Endothelial cell of umbilical vein (primary cell): ENCODE measurements around the gene PPBP. TPM values are rescaled to one million over a fixed set of nuclear protein-coding genes. Genes with fewer than 3 reads are reported as not detected.

Source experiments
- BruUV-seq: library from RNA; stranded (reverse); fragments of 400-500 nt; replicated peaks from 2 replicates; lab custom pipeline; 2021; lab: Mats Ljungman, UMichigan
- CTCF ChIA-PET: fragments of 300-600, 350-600 bp; sonication (Branson Sonifier 250); formaldehyde crosslinking; loops from one replicate; lab custom pipeline; 2021; ENCODE audit warnings: antibody characterized with exemption, inconsistent platforms; lab: Charles Lee
- POLR2A ChIA-PET: fragments of 300-600, 350-600 bp; sonication (Branson Sonifier 250); formaldehyde crosslinking; loops from one replicate; lab custom pipeline; 2021; ENCODE audit warnings: antibody characterized with exemption, inconsistent platforms; lab: Charles Lee
- DNase-seq: peaks from one replicate; pipeline ENCODE4 v3.0.0-alpha.2; 2011; ENCODE audit warnings: low read depth, low spot score
- FAIRE-seq: peaks from 2 replicates; lab custom pipeline; 2011; peaks lifted over from hg19 to GRCh38; lab: Jason Lieb, UNC
- H2AFZ ChIP-seq: 2 replicates; pipeline ENCODE4 v1.6.0; 2012; ENCODE audit warnings: low read depth, low read length, control low read depth, inconsistent platforms
- H3K27ac ChIP-seq: 2 replicates; pipeline ENCODE4 v1.5.1; 2011; ENCODE audit warnings: low read depth, mild to moderate bottlenecking, control low read depth, low read length, moderate library complexity; ENCODE audit not compliant: insufficient read depth
- H3K27me3 ChIP-seq, 2 experiments: 2 replicates each; pipeline versions ENCODE4 v1.6.0 to v1.6.1; 2011; ENCODE audit warnings: low read length in 2 of 2, mixed read lengths in 1 of 2; ENCODE audit not compliant: control insufficient read depth in 2 of 2, insufficient read depth in 2 of 2
- H3K36me3 ChIP-seq, 2 experiments: 2 replicates in 1 of 2; 3 replicates in 1 of 2; pipeline ENCODE4 v1.5.1; 2011; ENCODE audit warnings: low read length in 2 of 2, mild to moderate bottlenecking in 1 of 2, moderate library complexity in 1 of 2; ENCODE audit not compliant: control insufficient read depth in 2 of 2, insufficient read depth in 2 of 2; ENCODE audit errors: extremely low read depth in 1 of 2
- H3K4me1 ChIP-seq: 3 replicates; pipeline ENCODE4 v1.5.1; 2011; ENCODE audit warnings: mild to moderate bottlenecking, low read length; ENCODE audit not compliant: control insufficient read depth, insufficient read depth; ENCODE audit errors: extremely low read depth
- H3K4me2 ChIP-seq: 2 replicates; pipeline ENCODE4 v1.6.1; 2011; ENCODE audit warnings: low read length, control low read depth, mixed read lengths; ENCODE audit not compliant: insufficient read depth
- H3K4me3 ChIP-seq, 3 experiments: fragments of 200-600 bp in 1 of 3; sonication (generic), shearing (Covaris generic) in 1 of 3; replicated peaks in 1 of 3; 2 replicates each; pipeline ENCODE4 v1.5.1; 2011 to 2016; ENCODE audit warnings: control low read depth in 3 of 3, low read length in 3 of 3, mild to moderate bottlenecking in 2 of 3, inconsistent platforms in 1 of 3, low read depth in 1 of 3, moderate library complexity in 1 of 3; ENCODE audit not compliant: insufficient read depth in 1 of 3
- H3K79me2 ChIP-seq: 2 replicates; pipeline ENCODE4 v1.6.0; 2012; ENCODE audit warnings: low read length, inconsistent platforms; ENCODE audit not compliant: control insufficient read depth, insufficient read depth
- H3K9ac ChIP-seq: replicated peaks from 2 replicates; pipeline ENCODE3; 2011; ENCODE audit warnings: low read length, control low read depth; ENCODE audit not compliant: insufficient read depth; ENCODE audit errors: extremely low read depth
- H3K9me1 ChIP-seq: replicated peaks from 3 replicates; pipeline ENCODE4 v1.6.0; 2011; ENCODE audit warnings: mild to moderate bottlenecking, low read length; ENCODE audit not compliant: control insufficient read depth, insufficient read depth; ENCODE audit errors: extremely low read depth
- H3K9me3 ChIP-seq: replicated peaks from 2 replicates; pipeline ENCODE4 v1.5.1; 2012; ENCODE audit warnings: low read length, inconsistent platforms; ENCODE audit not compliant: control insufficient read depth, insufficient read depth
- H4K20me1 ChIP-seq: replicated peaks from 2 replicates; pipeline ENCODE3; 2011; ENCODE audit warnings: mild to moderate bottlenecking, low read length; ENCODE audit not compliant: control insufficient read depth, insufficient read depth; ENCODE audit errors: extremely low read depth
- CTCF ChIP-seq, 2 donors: IDR thresholded peaks; 1 replicate in 1 of 2; 2 replicates in 1 of 2; pipeline ENCODE4 v1.5.1; 2011; ENCODE audit warnings: low read length in 2 of 2, mild to moderate bottlenecking in 2 of 2, moderate library complexity in 2 of 2, control low read depth in 1 of 2, inconsistent platforms in 1 of 2, low read depth in 1 of 2; ENCODE audit not compliant: insufficient read depth in 1 of 2; ENCODE audit errors: extremely low read depth in 1 of 2
- EZH2 ChIP-seq: IDR thresholded peaks from 2 replicates; pipeline ENCODE4 v1.6.1; 2012; ENCODE audit warnings: borderline replicate concordance, low read depth, mild to moderate bottlenecking, moderate library complexity, low read length, inconsistent platforms; ENCODE audit not compliant: severe bottlenecking
- FOS ChIP-seq: IDR thresholded peaks from 2 replicates; pipeline ENCODE4 v1.6.1; 2011; ENCODE audit warnings: mild to moderate bottlenecking, low read length, moderate library complexity, borderline replicate concordance; ENCODE audit not compliant: insufficient read depth
- GATA2 ChIP-seq: IDR thresholded peaks from 2 replicates; pipeline ENCODE4 v1.7.0; 2011; ENCODE audit warnings: low read depth, mild to moderate bottlenecking, moderate library complexity, mixed read lengths, low read length; ENCODE audit not compliant: insufficient read length, insufficient read depth
- JUN ChIP-seq: IDR thresholded peaks from 2 replicates; pipeline ENCODE4 v1.6.1; 2011; ENCODE audit warnings: borderline replicate concordance, low read depth; ENCODE audit not compliant: insufficient read length, insufficient read depth
- MYC ChIP-seq: IDR thresholded peaks from one replicate; pipeline ENCODE4 v1.6.1; 2011; ENCODE audit warnings: mild to moderate bottlenecking, low read depth, low read length
- POLR2A ChIP-seq: IDR thresholded peaks from 2 replicates; pipeline ENCODE4 v1.6.1; 2012; ENCODE audit warnings: low read depth, mild to moderate bottlenecking, control low read depth, low read length
- POLR2AphosphoS5 ChIP-seq: IDR thresholded peaks from 2 replicates; pipeline ENCODE4 v1.6.1; 2012; ENCODE audit warnings: low read depth, mild to moderate bottlenecking, control low read depth, low read length, moderate library complexity; ENCODE audit not compliant: insufficient read depth
- dilution Hi-C: fragments of 300-500 bp; cut with MboI; formaldehyde crosslinking; loops from one replicate; pipeline ENCODE4 v1.15.0; 2019; ENCODE audit warnings: low sequenced_read_pairs; ENCODE audit not compliant: extremely low pct_ligation_motif_present
- intact Hi-C: fragments of 100-400 bp; cut with micrococcal nuclease; formaldehyde crosslinking; loops from one replicate; pipeline ENCODE4 v1.10.0; 2022
- polyA plus RNA-seq, 4 experiments: library from polyadenylated mRNA; depleted of rRNA in 3 of 4; stranded (reverse) in 3 of 4; unstranded in 1 of 4; fragments of >200 nt; gene quantifications; 2 replicates each; pipeline versions ENCODE4 v1.2.1 to v1.2.3, GENCODE V29; 2011 to 2012; ENCODE audit warnings: missing spikeins in 1 of 4
- total RNA-seq: library from RNA; stranded (reverse); gene quantifications from 2 replicates; pipeline ENCODE4 v1.2.3, GENCODE V29; 2021
- TF ChIP-seq, protein P1 (sequence below): IDR thresholded peaks from 2 replicates; pipeline ENCODE4 v1.6.1; 2011; ENCODE audit not compliant: insufficient read depth, insufficient read length

PPBP gene
- total and polyA plus RNA-seq, 2 donors (not counting 3 experiments of a cell fraction or from before 2014, with no cell fraction given) = not detected

DNA sequence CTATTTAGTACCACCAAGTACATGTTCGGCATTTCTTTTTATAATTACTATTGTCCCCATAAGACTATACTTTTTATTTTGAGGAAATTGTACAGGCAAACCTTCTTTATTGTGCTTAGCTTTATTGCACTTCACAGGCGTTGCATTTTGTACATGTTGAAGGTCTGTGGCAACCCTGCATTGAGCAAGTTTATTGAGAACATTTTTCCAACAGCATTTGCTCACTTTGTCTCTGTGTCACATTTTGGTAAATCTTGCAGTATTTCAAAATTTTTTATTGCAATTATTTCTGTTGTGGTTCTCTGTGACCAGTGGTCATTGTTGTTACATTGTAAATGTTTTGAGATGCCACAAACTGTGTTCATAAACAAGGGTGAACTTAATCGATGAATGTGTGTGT lies 21.3 kb upstream of the PPBP start:
- Histone ChIP-seq H3K9me1 (peaks cover 2% of the 10 kb centered on the region), H3K4me1 (peaks cover 3% of the 10 kb centered on the region), H3K36me3 (no peaks in the 10 kb centered on the region), H3K27me3 (no peaks in the 10 kb centered on the region), H4K20me1 (no peaks in the 10 kb centered on the region), H3K4me2 (no peak overlapping the region), H3K27ac (no peak overlapping the region), H3K9ac (no peak overlapping the region), H3K79me2 (no peaks in the 10 kb centered on the region), H3K4me3 (no peak overlapping the region), H2AFZ (no peak overlapping the region), H3K9me3 (no peaks in the 10 kb centered on the region)
- DNase-seq = no peak
- ChIA-PET POLR2A (no interaction called here), CTCF (no interaction called here)
- dilution Hi-C loops = no loop called here
- BruUV-seq = no TSS peak
- intact Hi-C loops = no loop called here
- no peak for FAIRE-seq
- TF ChIP-seq, protein P1, sequence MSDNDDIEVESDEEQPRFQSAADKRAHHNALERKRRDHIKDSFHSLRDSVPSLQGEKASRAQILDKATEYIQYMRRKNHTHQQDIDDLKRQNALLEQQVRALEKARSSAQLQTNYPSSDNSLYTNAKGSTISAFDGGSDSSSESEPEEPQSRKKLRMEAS = no peak
- TF ChIP-seq GATA2 = no peak
- no peak for TF ChIP-seq MYC

GRCh38 chr4:74006009-74006476 lies 18.1 kb upstream of the PPBP start:
- FAIRE-seq (no peak), DNase-seq (no peak)
- Histone ChIP-seq H3K27ac (no peak overlapping the region), H3K4me2 (no peak overlapping the region), H3K4me3 (no peak overlapping the region), H3K36me3 (no peaks in the 10 kb centered on the region), H3K27me3 (no peaks in the 10 kb centered on the region), H3K79me2 (no peaks in the 10 kb centered on the region), H3K9me3 (no peaks in the 10 kb centered on the region), H3K9ac (no peak overlapping the region), H3K4me1 (peaks cover 3% of the 10 kb centered on the region), H3K9me1 (peaks cover 2% of the 10 kb centered on the region), H2AFZ (no peak overlapping the region), H4K20me1 (no peaks in the 10 kb centered on the region)
- intact Hi-C loops (no loop called here), dilution Hi-C loops (no loop called here)
- ChIA-PET POLR2A (no interaction called here), CTCF (no interaction called here)
- TF ChIP-seq MYC (no peak), GATA2 (no peak), JUN (no peak), CTCF (IDR thresholded peaks at IDR 0.05; ENCODE audit: extremely low read depth in 1 of 2, insufficient read depth in 1 of 2, low read depth in 1 of 2, low read length in 2 of 2) (no peak), FOS (no peak), POLR2AphosphoS5 (no peak), POLR2A (no peak), EZH2 (no peak)
- TF ChIP-seq, protein P1 = no peak
- no TSS peak for BruUV-seq
